Measurements from ENCODE around the gene SLC35A3. TPM values are rescaled to one million over a fixed set of nuclear protein-coding genes. Genes with fewer than 3 reads are reported as not detected.
"Not testable (repeated sequence)": the region's sequence is repeated elsewhere in the genome, so short reads cannot be mapped to it uniquely, and the experiment has no call there.

Gene SLC35A3
- total and polyA plus RNA-seq, 10 donors: 7.2 to 26.5 (median 22.0) TPM

DNA sequence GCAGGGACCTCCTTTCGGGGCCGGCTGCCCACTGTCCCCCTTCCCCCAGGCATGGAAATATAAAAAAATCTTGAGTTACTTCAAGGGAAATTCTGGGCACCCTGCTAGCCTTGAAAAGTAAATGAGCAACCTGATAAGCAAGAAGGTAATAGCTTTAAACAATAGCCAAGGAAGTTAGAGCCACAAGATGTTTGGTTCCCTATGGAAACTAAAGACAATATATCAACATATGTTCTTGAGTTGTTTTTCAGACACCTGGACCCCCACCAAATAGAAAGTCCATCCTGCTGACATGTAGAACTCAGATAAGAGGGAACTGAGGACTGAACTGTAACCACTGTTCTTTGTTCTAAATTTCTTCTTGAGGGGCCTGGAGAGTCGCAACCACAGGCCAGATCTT is 19.3 kb upstream of the SLC35A3 start:
- Histone ChIP-seq H3K4me1 (no peaks in the 10 kb centered on the region), H3K27me3 (replicated peaks in 1 of 7) (no peaks in the 10 kb centered on the region), H3K36me3 (no peaks in the 10 kb centered on the region), H3K27ac (no peak overlapping the region), H3K4me3 (no peak overlapping the region), H3K9me3 (peaks cover 0 to 4% (median 0%) of the 10 kb centered on the region in 8 donors)
- TF ChIP-seq POLR2A (IDR thresholded peaks at IDR 0.05) (no peak), POLR2AphosphoS5 (IDR thresholded peaks at IDR 0.05) (no peak)
- TF ChIP-seq, protein P1, sequence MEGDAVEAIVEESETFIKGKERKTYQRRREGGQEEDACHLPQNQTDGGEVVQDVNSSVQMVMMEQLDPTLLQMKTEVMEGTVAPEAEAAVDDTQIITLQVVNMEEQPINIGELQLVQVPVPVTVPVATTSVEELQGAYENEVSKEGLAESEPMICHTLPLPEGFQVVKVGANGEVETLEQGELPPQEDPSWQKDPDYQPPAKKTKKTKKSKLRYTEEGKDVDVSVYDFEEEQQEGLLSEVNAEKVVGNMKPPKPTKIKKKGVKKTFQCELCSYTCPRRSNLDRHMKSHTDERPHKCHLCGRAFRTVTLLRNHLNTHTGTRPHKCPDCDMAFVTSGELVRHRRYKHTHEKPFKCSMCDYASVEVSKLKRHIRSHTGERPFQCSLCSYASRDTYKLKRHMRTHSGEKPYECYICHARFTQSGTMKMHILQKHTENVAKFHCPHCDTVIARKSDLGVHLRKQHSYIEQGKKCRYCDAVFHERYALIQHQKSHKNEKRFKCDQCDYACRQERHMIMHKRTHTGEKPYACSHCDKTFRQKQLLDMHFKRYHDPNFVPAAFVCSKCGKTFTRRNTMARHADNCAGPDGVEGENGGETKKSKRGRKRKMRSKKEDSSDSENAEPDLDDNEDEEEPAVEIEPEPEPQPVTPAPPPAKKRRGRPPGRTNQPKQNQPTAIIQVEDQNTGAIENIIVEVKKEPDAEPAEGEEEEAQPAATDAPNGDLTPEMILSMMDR (IDR thresholded peaks at IDR 0.05 in 8 of 11, conservative IDR thresholded peaks at IDR 0.05 in 3 of 11): no peak
- 74 to 88% (median 85%) methylated on average over 3 of the region's 3 CpGs for WGBS, 5 donors
- no peak for DNase-seq
- intact Hi-C loops (cut with DNase I; ENCODE audit: low total_unique reads): no loop called here

DNA sequence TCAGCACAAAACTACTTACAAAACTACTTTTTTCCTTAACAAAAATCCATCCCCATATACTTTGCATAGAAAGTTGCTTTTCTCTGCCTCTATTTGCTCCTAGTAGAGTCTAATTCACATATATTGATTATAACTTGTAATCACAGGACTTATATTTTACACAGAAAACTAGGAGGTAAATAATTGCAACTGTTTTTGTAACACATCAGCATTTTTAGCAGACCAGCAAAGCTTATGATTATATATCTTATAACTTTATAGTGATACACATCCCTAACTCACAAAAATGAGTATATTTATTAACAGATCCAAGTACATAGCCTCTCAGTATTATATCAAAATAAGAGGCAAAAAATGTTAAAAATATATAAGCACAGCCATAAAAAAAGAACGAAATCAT is 17.3 kb upstream of the SLC35A3 start:
- DNase-seq: no peak
- WGBS, 5 donors: 80 to 91% (median 85%) methylated on average over 1 of the region's 1 CpG
- intact Hi-C loops (cut with DNase I; ENCODE audit: low total_unique reads): no loop called here
- Histone ChIP-seq H3K27ac (no peak overlapping the region), H3K4me3 (no peak overlapping the region), H3K4me1 (no peaks in the 10 kb centered on the region), H3K27me3 (replicated peaks in 1 of 7) (no peaks in the 10 kb centered on the region), H3K36me3 (no peaks in the 10 kb centered on the region), H3K9me3 (peaks cover 0 to 5% (median 0%) of the 10 kb centered on the region in 8 donors)
- TF ChIP-seq POLR2A (IDR thresholded peaks at IDR 0.05): no peak
- TF ChIP-seq POLR2AphosphoS5 (IDR thresholded peaks at IDR 0.05): no peak

DNA sequence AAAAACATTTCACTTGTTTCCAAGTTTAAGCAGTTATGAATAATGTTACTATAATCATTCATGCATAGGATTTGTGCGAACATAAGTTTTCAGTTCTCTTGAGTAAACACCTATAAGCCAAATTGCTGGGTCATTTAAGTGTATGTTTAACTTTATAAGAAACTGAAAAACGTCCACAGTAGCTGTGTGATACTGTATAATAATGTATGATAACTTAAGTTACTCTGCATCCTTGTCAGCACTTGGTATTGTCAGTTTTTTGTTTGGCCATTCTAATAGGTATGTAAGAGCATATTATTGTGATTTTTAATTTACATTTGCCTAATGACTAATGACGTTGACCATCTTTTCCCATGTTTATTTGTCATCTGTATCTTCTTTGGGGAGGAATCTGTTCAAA is 14.4 kb upstream of the SLC35A3 start:
- 83 to 91% (median 85%) methylated on average over 3 of the region's 3 CpGs for WGBS, 5 donors
- H3K27ac ChIP-seq: no peak overlapping the region
- no peak for DNase-seq
- intact Hi-C loops (cut with DNase I; ENCODE audit: low total_unique reads): no loop called here
- no peak for TF ChIP-seq POLR2AphosphoS5 (IDR thresholded peaks at IDR 0.05)
- no peak for TF ChIP-seq POLR2A (IDR thresholded peaks at IDR 0.05)
- TF ChIP-seq, protein P1 (IDR thresholded peaks at IDR 0.05 in 8 of 11, conservative IDR thresholded peaks at IDR 0.05 in 3 of 11): no peak
- no peaks in the 10 kb centered on the region for H3K36me3 ChIP-seq
- H3K4me1 ChIP-seq: no peaks in the 10 kb centered on the region
- no peak overlapping the region for H3K4me3 ChIP-seq
- H3K9me3 ChIP-seq: peaks cover 0 to 5% (median 0%) of the 10 kb centered on the region in 8 donors
- H3K27me3 ChIP-seq (replicated peaks in 1 of 7): no peaks in the 10 kb centered on the region

DNA sequence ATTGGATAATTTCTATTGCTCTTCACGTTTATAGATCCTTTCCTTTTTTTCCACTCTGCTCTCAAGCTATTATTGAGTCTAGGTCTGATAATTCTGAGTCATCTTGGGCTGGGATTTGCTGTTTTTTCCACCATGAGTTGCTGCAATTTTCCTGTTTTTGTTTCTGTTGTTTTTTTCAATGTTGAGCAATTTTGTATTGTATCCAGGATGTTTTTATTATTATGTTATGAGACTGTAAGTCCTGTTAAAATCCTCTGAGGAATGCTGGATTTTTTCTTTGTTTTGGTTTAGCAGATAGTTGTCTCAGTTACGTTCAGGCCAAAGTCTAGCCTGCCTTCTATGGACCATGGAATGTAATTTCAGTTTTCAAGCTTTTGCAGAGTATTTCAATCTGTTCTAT is 13.0 kb upstream of the SLC35A3 start:
- Histone ChIP-seq H3K4me1 (no peaks in the 10 kb centered on the region), H3K36me3 (no peaks in the 10 kb centered on the region), H3K9me3 (peaks cover 0 to 5% (median 0%) of the 10 kb centered on the region in 8 donors), H3K27ac (no peak overlapping the region), H3K4me3 (no peak overlapping the region), H3K27me3 (replicated peaks in 1 of 7) (no peaks in the 10 kb centered on the region)
- DNase-seq: no peak
- TF ChIP-seq POLR2AphosphoS5 (IDR thresholded peaks at IDR 0.05) (no peak), POLR2A (IDR thresholded peaks at IDR 0.05) (no peak)
- TF ChIP-seq, protein P1 (IDR thresholded peaks at IDR 0.05 in 8 of 11, conservative IDR thresholded peaks at IDR 0.05 in 3 of 11): no peak
- intact Hi-C loops (cut with DNase I; ENCODE audit: low total_unique reads): no loop called here
- WGBS, 5 donors: 52 to 72% (median 65%) methylated on average over 2 of the region's 2 CpGs

DNA sequence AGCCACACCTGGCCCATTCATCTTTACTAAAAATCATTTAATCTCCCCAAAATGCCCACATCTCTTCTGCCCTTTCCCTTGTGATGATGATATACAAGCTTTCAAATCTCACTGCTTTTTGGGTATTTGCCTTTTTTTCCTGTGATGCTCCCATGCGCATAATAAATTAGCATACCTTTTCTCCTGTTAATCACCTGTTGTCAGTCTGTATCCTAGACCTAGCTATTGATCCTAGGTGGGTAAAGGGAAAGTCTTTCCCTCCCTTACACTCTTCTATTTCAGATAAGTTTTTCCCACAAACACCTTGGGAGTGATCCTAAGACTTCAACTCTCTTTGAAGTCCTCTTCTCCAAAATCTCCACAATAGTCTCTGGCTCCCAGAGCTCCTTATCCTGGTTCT is 12.0 kb upstream of the SLC35A3 start:
- Histone ChIP-seq H3K4me1 (no peaks in the 10 kb centered on the region), H3K27me3 (replicated peaks in 1 of 7) (no peaks in the 10 kb centered on the region), H3K27ac (no peak overlapping the region), H3K9me3 (peaks cover 0 to 5% (median 0%) of the 10 kb centered on the region in 8 donors), H3K36me3 (no peaks in the 10 kb centered on the region), H3K4me3 (no peak overlapping the region)
- intact Hi-C loops (cut with DNase I; ENCODE audit: low total_unique reads): no loop called here
- no peak for TF ChIP-seq POLR2A (IDR thresholded peaks at IDR 0.05)
- TF ChIP-seq, protein P1 (IDR thresholded peaks at IDR 0.05 in 8 of 11, conservative IDR thresholded peaks at IDR 0.05 in 3 of 11): no peak
- no peak for TF ChIP-seq POLR2AphosphoS5 (IDR thresholded peaks at IDR 0.05)
- WGBS, 5 donors: 96 to 100% (median 100%) methylated on average over 1 of the region's 1 CpG
- no peak for DNase-seq

DNA sequence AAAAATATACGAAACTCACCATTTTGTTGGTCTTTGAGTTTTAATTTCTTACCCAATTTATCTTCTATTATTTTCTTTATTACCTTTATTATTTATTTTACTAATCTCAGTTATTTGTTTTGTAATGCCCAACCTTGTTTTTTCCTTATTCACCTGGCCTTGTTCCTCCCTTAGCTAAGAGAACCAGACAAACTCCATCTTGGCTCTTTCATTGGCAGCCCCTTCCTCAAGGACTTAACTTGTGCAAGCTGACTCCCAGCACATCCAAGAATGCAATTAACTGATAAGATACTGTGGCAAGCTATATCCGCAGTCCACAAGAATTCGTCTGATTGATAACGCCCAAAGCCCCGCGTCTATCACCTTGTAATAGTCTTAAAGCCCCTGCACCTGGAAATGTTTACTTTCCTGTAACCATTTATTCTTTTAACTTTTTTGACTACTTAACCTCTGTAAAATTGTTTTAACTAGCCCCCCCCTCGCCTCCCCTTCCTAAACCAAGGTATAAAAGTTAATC is 10.5 kb upstream of the SLC35A3 start:
- H3K9me3 ChIP-seq; DNase-seq; H3K27ac ChIP-seq; intact Hi-C loops (cut with DNase I; ENCODE audit: low total_unique reads); H3K27me3 ChIP-seq (replicated peaks in 1 of 7); H3K4me3 ChIP-seq; H3K4me1 ChIP-seq; H3K36me3 ChIP-seq: not testable (repeated sequence)
- WGBS, 5 donors: 61 to 79% (median 71%) methylated on average over 7 of the region's 7 CpGs

DNA sequence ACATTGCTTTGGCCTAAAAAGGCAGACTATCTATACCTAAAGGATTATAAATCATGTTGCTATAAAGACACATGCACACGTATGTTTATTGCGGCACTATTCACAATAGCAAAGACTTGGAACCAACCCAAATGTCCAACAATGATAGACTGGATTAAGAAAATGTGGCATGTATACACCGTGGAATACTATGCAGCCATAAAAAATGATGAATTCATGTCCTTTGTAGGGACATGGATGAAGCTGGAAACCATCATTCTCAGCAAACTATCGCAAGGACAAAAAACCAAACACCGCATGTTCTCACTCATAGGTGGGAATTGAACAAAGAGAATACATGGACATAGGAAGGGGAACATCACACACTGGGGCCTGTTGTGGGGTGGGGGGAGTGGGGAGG is 9.5 kb upstream of the SLC35A3 start:
- intact Hi-C loops (cut with DNase I; ENCODE audit: low total_unique reads): not testable (repeated sequence)

More for the DNA sequence above, 9.5 kb upstream of the SLC35A3 start:
- H3K4me3 ChIP-seq; H3K4me1 ChIP-seq; H3K27ac ChIP-seq; DNase-seq; H3K36me3 ChIP-seq; H3K27me3 ChIP-seq (replicated peaks in 1 of 7); H3K9me3 ChIP-seq: not testable (repeated sequence)
- 86 to 98% (median 90%) methylated on average over 5 of the region's 5 CpGs for WGBS, 5 donors
